ENCODE data around the gene RAB22A. TPM values are rescaled to one million over a fixed set of nuclear protein-coding genes. Genes with fewer than 3 reads are reported as not detected.

Gene RAB22A
- total RNA-seq, 1 experiment from 2014 or later, result 9.9 TPM

DNA sequence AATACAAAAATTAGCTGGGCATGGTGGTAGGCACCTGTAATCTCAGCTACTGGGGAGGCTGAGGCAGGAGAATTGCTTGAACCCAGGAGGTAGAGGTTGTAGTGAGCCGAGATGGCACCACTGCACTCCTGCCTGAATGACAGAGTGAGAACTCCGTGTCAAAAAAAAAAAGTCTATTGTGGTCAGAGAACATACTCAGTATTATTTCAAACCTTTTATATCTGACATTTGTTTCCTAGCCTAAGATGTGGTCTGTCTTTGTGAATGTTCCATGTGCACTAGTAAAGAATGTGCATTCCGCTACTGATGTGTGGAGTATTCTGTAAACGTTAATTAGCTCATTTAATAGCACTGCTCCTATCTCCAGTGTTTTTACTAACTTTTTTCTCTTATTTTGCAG lies 11.7 kb downstream of the RAB22A start (continued):
- TF ChIP-seq, protein P1, sequence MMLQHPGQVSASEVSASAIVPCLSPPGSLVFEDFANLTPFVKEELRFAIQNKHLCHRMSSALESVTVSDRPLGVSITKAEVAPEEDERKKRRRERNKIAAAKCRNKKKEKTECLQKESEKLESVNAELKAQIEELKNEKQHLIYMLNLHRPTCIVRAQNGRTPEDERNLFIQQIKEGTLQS (IDR thresholded peaks at IDR 0.05), result no peak
- no peak for TF ChIP-seq EGR1 (IDR thresholded peaks at IDR 0.05; ENCODE audit: low read depth)

- H3K9ac ChIP-seq (ENCODE audit: low read length), result no peak overlapping the region
- H4K20me1 ChIP-seq (ENCODE audit: insufficient read depth), result no peaks in the 10 kb centered on the region
- ChIA-PET CTCF (no interaction called here), POLR2A (no interaction called here), RAD21 (ENCODE audit: low non-redundant PET in 1 of 2, low total read pairs in 2 of 2, uncharacterized antibody in 2 of 2, unreplicated experiment in 2 of 2) (no interaction called here)
- peaks cover 70% of the 10 kb centered on the region for H3K79me2 ChIP-seq (ENCODE audit: insufficient read depth, low read length)
- H3K4me3 ChIP-seq (replicated peaks in 1 of 2; ENCODE audit: low read depth in 1 of 2, low read length in 2 of 2), result no peak overlapping the region
- H3K27ac ChIP-seq (ENCODE audit: low read depth, low read length), result no peak overlapping the region
- no peak for TF ChIP-seq REST (IDR thresholded peaks at IDR 0.05; ENCODE audit: low read depth)
- no peak for TF ChIP-seq FOSL1 (IDR thresholded peaks at IDR 0.05; ENCODE audit: low read depth)
- no peak for TF ChIP-seq YY1 (IDR thresholded peaks at IDR 0.05; ENCODE audit: extremely low read depth, insufficient replicate concordance, low read depth, low read length)
- no peak for TF ChIP-seq ZFX (IDR thresholded peaks at IDR 0.05)
- TF ChIP-seq CBX3 (IDR thresholded peaks at IDR 0.05; ENCODE audit: low read depth), result no peak
- TF ChIP-seq EZH2 (IDR thresholded peaks at IDR 0.05), result no peak
- TF ChIP-seq, protein P1 (IDR thresholded peaks at IDR 0.05), result no peak
- TF ChIP-seq, protein P2, sequence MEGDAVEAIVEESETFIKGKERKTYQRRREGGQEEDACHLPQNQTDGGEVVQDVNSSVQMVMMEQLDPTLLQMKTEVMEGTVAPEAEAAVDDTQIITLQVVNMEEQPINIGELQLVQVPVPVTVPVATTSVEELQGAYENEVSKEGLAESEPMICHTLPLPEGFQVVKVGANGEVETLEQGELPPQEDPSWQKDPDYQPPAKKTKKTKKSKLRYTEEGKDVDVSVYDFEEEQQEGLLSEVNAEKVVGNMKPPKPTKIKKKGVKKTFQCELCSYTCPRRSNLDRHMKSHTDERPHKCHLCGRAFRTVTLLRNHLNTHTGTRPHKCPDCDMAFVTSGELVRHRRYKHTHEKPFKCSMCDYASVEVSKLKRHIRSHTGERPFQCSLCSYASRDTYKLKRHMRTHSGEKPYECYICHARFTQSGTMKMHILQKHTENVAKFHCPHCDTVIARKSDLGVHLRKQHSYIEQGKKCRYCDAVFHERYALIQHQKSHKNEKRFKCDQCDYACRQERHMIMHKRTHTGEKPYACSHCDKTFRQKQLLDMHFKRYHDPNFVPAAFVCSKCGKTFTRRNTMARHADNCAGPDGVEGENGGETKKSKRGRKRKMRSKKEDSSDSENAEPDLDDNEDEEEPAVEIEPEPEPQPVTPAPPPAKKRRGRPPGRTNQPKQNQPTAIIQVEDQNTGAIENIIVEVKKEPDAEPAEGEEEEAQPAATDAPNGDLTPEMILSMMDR (IDR thresholded peaks at IDR 0.05 in 2 of 3, conservative IDR thresholded peaks at IDR 0.05 in 1 of 3; ENCODE audit: borderline replicate concordance in 1 of 3, insufficient read depth in 1 of 3, low read depth in 2 of 3, low read length in 2 of 3), result no peak
- no peak for TF ChIP-seq POLR2A (IDR thresholded peaks at IDR 0.05; ENCODE audit: borderline replicate concordance, extremely low read depth, insufficient read depth, insufficient read length)
- no peak for TF ChIP-seq SP1 (IDR thresholded peaks at IDR 0.05; ENCODE audit: low read depth)
- no peak for TF ChIP-seq CEBPB (IDR thresholded peaks at IDR 0.05; ENCODE audit: low read depth)
- TF ChIP-seq SIN3A (IDR thresholded peaks at IDR 0.05; ENCODE audit: low read depth), result no peak
- no peak for TF ChIP-seq EZH2phosphoT487 (IDR thresholded peaks at IDR 0.05; ENCODE audit: borderline replicate concordance)
- no peak for TF ChIP-seq ZNF274 (IDR thresholded peaks at IDR 0.05; ENCODE audit: low read depth, low read length)
- TF ChIP-seq POLR2AphosphoS5 (IDR thresholded peaks at IDR 0.05; ENCODE audit: low read depth, low read length), result no peak
- TF ChIP-seq JUND (IDR thresholded peaks at IDR 0.05), result no peak
- TF ChIP-seq ELF1 (IDR thresholded peaks at IDR 0.05; ENCODE audit: borderline replicate concordance, low read depth), result no peak
- no peak overlapping the region for H2AFZ ChIP-seq (ENCODE audit: low read depth, low read length, poor library complexity, severe bottlenecking)
- H3K9me3 ChIP-seq (ENCODE audit: control insufficient read depth in 1 of 2, insufficient read depth in 1 of 2, low read depth in 1 of 2, low read length in 2 of 2), result no peaks in the 10 kb centered on the region
- DNase-seq (ENCODE audit: low read depth, low spot score) (no peak), ATAC-seq (no peak)
- no TSS peak for BruUV-seq (replicated peaks)
- H3K27me3 ChIP-seq (ENCODE audit: insufficient read depth, low read length), result no peaks in the 10 kb centered on the region
- no peaks in the 10 kb centered on the region for H3K4me1 ChIP-seq (ENCODE audit: control insufficient read depth in 1 of 2, insufficient read depth in 2 of 2, low read length in 2 of 2)
- intact Hi-C loops (cut with micrococcal nuclease), result no loop called here
- H3K36me3 ChIP-seq (ENCODE audit: control insufficient read depth in 1 of 2, insufficient read depth in 2 of 2, low read length in 2 of 2), result peaks cover 0 to 7% of the 10 kb centered on the region in 2 experiments; a peak in 1 of 4 replicates
- no peaks in the 10 kb centered on the region for H3K9me2 ChIP-seq (ENCODE audit: insufficient read depth)
- no peak overlapping the region for H3K4me2 ChIP-seq (ENCODE audit: low read length)
Measured at GRCh38 chr20:58322083-58322482, 12.6 kb downstream of the RAB22A start.

Measured in HCT116 (cell line).